ENCODE data around the gene RTEL1. TPM values are rescaled to one million over a fixed set of nuclear protein-coding genes. Genes with fewer than 3 reads are reported as not detected.

The RTEL1 gene
- total RNA-seq, 1 donor from 2014 or later = 20.4 TPM

- Mint-ChIP-seq H3K9me3 (ENCODE audit: low read depth) (peaks cover under 1% of the 10 kb centered on the region), H3K4me1 (ENCODE audit: low read depth) (peaks cover 36% of the 10 kb centered on the region), H3K36me3 (ENCODE audit: low read depth) (peaks cover 19% of the 10 kb centered on the region), H3K27ac (ENCODE audit: unreplicated experiment) (peak overlapping the region; percentile 82), H3K4me3 (ENCODE audit: unreplicated experiment) (peak overlapping the region; percentile 86), H3K27me3 (ENCODE audit: low read depth) (no peaks in the 10 kb centered on the region)
- TF ChIP-seq CTCF (IDR thresholded peaks at IDR 0.05) = peak; percentile 58
- DNase-seq (ENCODE audit: low spot score) = peak; percentile 92
Measured at GRCh38 chr20:63706852-63707557, 48.9 kb downstream of the RTEL1 start.

GRCh38 chr20:63707558-63708300 lies 49.6 kb downstream of the RTEL1 start, which contains the start of the genes ARFRP1 and ZGPAT:
Gene ARFRP1 (minus strand): TSS chr20:63707976. CDS start chr20:63707091, 885 bp downstream.
Gene ZGPAT (plus strand): TSS chr20:63708039. CDS start chr20:63708581, 542 bp downstream.
- Mint-ChIP-seq H3K36me3 (ENCODE audit: low read depth) (peaks cover 26% of the 10 kb centered on the region), H3K27ac (ENCODE audit: unreplicated experiment) (peak within 1 kb of the TSS; percentile 82), H3K4me1 (ENCODE audit: low read depth) (peaks cover 36% of the 10 kb centered on the region), H3K9me3 (ENCODE audit: low read depth) (peaks cover 5% of the 10 kb centered on the region), H3K27me3 (ENCODE audit: low read depth) (no peaks in the 10 kb centered on the region), H3K4me3 (ENCODE audit: unreplicated experiment) (peak within 1 kb of the TSS; percentile 86)
- peak; percentile 91 for DNase-seq (ENCODE audit: low spot score)
- no peak for TF ChIP-seq CTCF (IDR thresholded peaks at IDR 0.05)

- peak overlapping the region; percentile 86 for H3K4me3 Mint-ChIP-seq (ENCODE audit: unreplicated experiment)
- H3K27ac Mint-ChIP-seq (ENCODE audit: unreplicated experiment) = peak overlapping the region; percentile 80
- H3K36me3 Mint-ChIP-seq (ENCODE audit: low read depth) = peaks cover 28% of the 10 kb centered on the region
- peak; percentile 91 for DNase-seq (ENCODE audit: low spot score)
- no peak for TF ChIP-seq CTCF (IDR thresholded peaks at IDR 0.05)
- H3K27me3 Mint-ChIP-seq (ENCODE audit: low read depth) = no peaks in the 10 kb centered on the region
- peaks cover 36% of the 10 kb centered on the region for H3K4me1 Mint-ChIP-seq (ENCODE audit: low read depth)
- H3K9me3 Mint-ChIP-seq (ENCODE audit: low read depth) = peaks cover 5% of the 10 kb centered on the region
Measured at GRCh38 chr20:63708301-63709148, 50.4 kb downstream of the RTEL1 start.

- H3K4me1 Mint-ChIP-seq (ENCODE audit: low read depth) = peaks cover 36% of the 10 kb centered on the region
- peaks cover 5% of the 10 kb centered on the region for H3K9me3 Mint-ChIP-seq (ENCODE audit: low read depth)
- TF ChIP-seq CTCF (IDR thresholded peaks at IDR 0.05) = no peak
- H3K27ac Mint-ChIP-seq (ENCODE audit: unreplicated experiment) = no peak overlapping the region
- peaks cover 31% of the 10 kb centered on the region for H3K36me3 Mint-ChIP-seq (ENCODE audit: low read depth)
- H3K27me3 Mint-ChIP-seq (ENCODE audit: low read depth) = no peaks in the 10 kb centered on the region
- no peak for DNase-seq (ENCODE audit: low spot score)
- H3K4me3 Mint-ChIP-seq (ENCODE audit: unreplicated experiment) = peak overlapping the region; percentile 86
Measured at GRCh38 chr20:63709149-63709527, 51.0 kb downstream of the RTEL1 start.
